Measurements from ENCODE around the gene SMARCD3.

The SMARCD3 gene

DNA sequence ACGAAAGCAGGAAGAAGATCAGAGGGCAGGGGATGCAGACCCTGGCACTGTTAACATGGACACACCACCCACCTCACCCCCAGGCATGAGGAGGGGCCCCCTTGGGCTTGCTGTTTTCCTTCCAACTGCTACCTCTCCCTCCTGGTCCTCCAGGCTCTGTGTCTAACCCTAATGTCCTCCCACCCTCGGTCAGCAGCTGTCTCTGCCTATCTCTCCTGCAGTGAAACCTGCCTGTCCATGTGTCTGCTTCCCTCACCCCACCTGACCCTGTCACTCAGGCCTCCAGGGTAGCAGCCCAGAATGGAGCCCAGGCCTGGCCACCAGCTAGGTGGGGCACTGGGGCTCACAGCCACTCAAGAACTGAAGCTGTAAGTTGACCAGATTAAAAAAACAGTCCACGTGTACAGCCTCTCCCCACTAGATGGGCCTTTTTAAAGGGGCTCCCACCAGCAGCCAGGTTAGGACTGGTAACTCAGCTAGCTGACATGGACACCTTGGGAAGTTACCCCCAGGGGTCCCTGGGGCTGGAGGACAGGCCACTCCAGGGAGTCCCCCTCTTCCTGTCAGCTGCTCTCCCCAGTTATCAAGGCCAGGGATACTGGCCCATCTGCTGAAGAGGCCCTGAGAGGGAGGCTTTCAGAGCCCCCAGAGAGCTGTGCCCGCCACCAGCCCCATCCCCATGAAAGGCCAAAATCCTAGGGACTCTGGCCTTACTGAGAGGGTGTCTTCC, 1.5 kb downstream of the SMARCD3 start:
- no peak for DNase-seq

GRCh38 chr7:151246102-151246850, 2.2 kb downstream of the SMARCD3 start:
- no peak for DNase-seq

DNA sequence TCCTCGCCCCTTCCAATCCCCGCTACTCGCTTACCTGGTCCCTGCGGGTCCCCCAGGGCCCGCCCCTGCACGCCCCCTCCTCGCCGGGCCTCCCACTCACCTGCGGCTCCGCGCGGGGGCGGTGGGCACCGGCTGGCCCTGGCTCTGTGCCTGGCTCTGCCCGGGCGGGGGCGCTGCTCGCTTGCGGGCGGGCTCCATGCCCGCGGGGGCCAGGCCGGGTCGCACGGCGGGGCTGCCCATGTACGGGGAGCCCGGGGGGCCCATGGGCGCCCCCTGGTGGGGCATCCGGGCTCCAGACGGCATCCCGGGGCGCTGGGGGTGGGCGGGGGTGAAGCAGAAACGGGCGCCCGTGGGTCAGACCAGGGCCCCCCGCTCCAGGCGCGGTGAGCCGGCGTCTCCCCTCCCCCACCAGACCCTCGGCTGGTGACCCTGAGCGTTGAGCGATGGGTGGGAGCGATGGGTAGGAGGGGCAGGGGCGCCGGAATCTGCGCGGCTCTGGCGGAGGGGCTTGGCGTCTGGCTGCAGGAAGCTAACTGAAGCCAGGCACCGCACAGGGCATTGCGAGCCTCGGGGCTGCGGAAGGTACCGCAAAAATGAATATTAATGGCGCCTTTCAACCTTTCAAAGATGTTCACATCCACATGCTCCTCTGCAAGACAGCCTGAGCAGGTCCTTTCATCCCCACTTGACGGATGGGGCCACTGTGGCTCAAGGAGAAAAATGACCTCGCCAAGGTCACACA, 3.0 kb downstream of the SMARCD3 start:
- peak in 3 of 4 experiments; percentile 26 to 55 (median 54) for DNase-seq

- no peak for DNase-seq
These were observed 3.6 kb downstream of the SMARCD3 start for GRCh38 chr7:151244841-151245346.

DNA sequence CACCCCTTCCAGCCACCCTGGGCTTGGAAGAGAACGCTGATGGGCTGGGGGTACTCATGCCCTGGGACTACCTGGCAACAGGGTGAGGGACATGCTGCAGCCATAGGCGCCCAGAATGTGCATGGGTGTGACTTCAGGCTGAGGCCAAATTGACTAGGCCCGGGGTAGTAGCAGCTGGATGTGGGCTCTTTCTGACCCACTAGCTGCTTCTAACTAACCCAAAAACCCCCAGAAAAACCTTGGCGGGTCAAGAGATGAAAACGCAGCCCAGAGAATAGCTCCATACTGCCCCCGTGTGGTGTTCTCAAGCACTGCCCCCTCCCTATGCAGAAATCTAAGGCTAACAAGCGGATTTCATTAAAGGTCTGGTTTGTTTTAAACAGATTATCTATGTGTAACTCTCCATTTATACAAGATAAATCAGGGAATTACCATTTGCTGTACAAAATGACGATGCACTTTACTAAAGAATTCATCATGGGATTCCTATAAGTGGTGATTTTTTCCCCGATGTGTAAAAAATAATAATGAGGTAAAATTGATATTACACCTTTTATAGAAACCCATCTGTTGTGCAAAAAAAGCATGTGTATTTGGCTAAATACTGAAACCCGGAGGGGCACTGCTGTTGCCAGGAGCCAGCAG, 4.2 kb downstream of the SMARCD3 start:
- DNase-seq: peak in 1 of 4 experiments; percentile 27

DNA sequence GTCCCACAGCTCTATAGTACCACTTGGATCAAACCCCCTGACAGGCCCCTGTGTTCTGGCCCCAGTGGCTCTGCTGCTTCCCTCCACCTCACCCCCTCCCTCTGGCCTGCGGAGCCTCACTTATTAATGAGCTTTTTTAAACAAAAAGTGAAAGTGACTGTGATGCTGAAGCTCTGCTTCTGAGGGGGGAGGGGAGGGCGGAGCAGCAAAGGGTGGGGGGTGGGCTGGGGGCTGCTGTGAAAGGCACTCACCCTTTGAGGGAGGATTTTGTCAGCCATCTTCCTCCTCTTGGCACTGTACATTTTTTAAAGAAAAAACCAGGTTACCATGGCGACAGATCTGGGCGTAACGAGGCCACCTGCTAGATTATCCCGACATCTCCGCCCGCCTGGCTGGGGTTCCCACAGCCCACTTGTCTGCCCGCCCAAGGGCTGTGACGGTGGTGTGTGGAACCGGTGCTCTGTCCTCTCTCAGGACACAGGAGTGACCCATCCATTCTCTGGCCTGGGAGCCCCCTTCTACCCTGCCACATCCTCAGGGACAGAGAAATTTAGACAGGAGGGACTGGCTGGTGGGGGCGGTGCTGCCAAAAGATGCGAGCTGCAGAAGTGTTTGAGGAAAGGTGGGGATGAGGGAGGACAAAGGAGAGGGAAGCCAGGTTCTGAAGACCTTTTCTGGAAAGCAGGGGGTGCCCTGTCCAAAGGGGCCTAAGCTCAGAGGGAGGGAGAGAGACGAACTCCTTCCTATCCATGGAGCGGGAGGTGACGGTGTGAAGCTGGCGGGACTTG, 4.9 kb downstream of the SMARCD3 start:
- DNase-seq: no peak

DNA sequence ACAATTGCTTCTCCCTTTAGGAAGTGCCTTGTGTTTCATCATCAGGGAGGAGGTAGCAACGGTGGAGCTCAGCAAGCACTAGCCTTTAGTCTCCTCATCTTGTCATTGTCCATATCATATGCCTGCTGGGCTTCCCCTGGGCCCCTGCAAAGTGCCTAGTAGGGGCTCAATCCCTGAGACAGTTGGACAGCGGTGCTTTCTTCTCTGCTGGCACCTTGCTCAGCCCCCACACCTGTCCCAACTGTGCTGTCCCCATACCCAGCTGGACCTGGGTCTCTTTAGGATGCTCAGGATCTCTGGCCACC, 5.5 kb downstream of the SMARCD3 start:
- DNase-seq: no peak

DNA sequence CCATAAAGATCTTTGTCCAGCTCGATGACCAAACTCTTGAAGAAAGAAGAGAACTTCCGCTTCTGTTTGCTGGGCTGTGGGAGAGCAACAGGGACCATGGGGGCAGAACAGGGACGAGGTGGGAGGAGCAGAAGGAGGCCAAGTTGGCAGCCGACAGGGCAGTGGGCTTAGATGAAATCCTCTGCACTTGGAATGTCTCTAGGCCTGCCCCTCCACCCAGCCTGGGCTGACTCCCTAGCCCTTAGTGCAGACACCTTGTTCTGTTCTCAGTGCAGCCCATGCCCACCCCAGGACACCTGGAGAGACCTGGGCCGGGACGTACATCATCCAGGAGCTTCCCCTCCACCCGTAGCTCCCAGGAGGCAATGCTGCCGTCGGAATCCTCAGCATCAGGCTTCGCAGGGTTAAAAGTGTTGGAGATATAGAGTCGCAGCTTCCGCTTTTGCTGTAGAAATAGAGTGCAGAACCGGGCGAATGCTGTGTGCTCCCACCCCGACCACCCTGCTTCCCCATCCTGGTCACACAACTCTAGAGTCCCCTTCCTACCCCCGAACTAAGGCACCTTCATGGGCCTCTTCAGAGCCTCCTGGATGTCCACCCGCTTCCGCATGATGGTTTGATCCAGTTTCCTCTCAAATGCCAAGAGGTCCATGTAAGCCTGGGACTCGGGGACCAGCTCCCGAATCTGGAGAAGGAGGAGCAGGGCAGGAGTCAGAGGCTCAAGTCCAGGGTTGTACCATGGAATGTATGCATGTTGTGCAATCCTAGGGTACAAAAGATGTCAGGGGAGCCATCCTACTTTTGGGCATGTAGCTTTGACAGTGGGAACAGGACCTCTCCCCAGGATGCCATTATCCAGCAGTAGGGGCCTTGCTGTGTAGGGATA, 6.1 kb downstream of the SMARCD3 start:
- no peak for DNase-seq

GRCh38 chr7:151241755-151242096, 6.8 kb downstream of the SMARCD3 start:
- DNase-seq: no peak

DNA sequence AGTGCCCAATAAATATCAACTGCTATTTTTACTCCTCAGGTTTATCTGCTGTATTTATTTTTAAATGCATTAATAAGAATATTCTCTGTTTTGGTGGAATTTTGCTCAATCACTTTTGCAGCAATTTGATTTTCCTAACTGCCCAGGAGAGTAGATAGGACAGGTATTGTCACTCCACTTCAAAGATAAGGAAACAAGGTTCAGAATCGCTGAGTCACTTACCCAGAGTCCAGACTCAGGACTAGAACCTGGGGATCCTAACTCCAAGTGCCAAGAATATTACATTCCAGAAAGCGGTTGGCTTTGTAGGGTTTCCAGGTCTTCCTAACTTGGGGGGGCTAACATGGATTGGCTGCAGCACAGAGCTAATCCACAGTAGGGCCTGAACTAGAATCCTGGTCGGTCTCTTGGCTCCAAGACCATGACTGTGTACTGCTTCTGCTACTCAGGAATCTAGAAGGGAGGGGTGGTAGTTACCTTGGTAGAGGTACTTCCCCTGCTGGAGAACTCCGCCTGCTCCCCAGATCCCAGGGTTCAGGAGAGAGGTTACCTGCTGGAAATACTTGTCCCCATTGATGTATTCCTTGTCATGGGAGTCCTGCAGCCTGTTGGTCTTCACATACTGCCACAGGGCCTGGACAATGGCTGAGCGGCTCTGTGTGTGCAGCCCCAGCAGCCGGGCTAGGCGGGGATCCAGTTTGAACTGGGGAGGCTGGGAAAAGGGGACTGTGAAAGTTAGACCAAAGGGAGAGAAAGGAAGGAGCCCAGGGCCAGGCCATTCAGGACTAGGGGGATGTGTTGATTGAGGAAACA, 7.3 kb downstream of the SMARCD3 start:
- no peak for DNase-seq

DNA sequence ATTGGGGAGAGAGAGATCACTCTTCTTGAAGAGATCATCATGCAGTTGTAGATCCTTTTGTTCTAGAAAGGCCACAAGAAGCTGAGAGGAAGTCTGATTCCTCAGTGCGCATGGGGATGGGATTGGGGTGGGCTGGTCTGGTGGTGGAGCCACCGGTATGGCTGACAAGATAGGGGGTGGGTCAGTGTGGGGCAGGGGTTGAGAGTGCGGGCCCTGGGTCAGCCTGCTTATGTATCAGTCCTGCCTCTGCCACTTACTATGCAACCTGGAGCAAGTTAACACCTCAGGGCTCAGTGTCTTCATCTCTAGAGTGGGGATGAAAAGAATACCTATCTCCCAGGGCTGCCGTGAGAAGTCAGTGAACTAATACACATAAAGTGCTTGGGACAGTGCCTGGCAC, 8.0 kb downstream of the SMARCD3 start:
- DNase-seq: no peak

DNA sequence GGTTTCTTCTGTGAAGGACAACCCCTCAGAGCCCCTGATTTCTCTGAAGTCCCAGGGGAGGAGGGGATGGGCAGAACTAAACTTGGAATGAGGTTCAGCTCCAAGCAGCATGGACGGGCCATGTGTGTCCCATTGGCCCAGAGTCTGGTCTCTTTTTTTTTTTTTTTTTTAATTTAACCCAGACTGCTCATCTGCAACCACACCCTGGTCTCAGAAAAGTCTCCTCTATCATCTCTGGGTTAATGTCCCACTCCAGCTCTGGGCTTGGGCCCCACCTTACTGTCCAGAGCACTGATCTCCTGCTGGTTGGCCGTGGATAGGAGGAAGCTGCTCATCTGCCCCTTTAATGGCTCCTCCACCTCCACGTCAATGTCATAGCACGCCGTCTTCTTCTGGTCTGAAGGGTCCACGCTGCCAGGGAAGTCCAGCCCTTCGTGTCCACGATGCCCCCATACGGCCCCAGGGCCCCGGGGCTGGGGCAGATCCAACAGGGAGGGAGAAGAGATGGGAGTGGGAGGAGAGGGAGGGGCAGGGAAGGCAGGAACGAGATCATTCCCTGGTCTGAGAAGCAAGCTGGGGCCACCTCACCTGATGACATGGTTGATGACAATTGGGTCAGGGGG, 8.5 kb downstream of the SMARCD3 start:
- no peak for DNase-seq

DNA sequence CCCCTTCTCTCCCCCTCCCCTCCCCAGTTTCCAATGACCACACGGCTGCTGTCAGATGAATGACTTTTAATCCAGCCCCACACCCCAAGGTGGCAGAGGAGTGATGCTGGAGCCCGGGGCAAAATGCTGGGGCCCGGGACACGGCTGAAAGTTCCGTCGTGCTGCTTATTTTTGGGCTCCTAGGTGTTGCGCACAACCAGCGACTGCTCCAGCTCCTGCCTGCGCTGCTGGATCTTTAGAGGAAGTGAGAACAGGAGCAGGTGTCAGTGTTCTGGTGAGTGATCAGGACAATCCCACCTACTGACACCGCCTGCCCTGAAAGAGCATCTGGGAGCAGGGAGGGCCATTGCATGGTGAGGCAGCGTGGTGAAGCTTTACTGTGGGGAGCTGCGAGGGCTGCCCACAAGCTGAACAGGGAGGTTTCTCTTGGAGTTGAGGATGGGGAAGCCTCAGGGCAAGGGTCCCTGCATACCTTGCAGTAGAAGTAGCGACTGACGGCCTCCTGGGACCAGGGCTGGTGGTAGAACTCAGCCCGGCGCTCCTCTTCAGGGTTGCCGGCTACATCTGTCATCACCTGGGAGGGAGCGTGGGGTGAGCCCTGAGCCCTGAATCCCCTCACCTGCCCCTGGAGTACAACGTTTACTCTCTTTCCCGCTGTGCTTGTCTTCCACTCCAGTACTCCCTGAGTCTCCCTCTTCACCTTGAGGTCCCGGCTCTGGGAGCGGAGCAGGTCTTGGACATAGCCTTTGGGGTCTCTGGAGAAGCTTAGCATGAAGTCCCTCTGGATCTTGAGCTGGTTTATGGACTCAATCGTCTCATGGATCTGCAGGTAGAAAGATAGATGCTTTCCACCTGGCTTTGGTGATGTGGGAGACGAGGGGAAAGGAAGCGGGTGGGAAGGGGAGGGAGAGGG, 9.3 kb downstream of the SMARCD3 start:
- DNase-seq: no peak

DNA sequence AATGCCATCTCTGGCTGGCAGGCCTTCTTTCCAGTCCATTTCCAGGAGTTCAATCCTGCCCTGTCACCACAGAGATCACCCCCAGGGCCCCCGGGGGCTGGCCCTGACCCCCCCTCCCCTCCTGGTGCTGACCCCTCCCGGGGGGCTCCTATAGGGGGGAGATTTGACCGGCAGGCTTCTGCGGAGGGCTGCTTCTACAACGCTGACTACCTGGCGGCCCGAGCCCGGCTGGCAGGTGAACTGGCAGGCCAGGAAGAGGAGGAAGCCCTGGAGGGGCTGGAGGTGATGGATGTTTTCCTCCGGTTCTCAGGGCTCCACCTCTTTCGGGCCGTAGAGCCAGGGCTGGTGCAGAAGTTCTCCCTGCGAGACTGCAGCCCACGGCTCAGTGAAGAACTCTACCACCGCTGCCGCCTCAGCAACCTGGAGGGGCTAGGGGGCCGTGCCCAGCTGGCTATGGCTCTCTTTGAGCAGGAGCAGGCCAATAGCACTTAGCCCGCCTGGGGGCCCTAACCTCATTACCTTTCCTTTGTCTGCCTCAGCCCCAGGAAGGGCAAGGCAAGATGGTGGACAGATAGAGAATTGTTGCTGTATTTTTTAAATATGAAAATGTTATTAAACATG, 10.2 kb downstream of the SMARCD3 start:
- DNase-seq: no peak

GRCh38 chr7:151237244-151238189, 11.0 kb downstream of the SMARCD3 start:
- DNase-seq: no peak

- no peak for DNase-seq
These were observed 12.1 kb downstream of the SMARCD3 start for GRCh38 chr7:151236406-151236805.

DNA sequence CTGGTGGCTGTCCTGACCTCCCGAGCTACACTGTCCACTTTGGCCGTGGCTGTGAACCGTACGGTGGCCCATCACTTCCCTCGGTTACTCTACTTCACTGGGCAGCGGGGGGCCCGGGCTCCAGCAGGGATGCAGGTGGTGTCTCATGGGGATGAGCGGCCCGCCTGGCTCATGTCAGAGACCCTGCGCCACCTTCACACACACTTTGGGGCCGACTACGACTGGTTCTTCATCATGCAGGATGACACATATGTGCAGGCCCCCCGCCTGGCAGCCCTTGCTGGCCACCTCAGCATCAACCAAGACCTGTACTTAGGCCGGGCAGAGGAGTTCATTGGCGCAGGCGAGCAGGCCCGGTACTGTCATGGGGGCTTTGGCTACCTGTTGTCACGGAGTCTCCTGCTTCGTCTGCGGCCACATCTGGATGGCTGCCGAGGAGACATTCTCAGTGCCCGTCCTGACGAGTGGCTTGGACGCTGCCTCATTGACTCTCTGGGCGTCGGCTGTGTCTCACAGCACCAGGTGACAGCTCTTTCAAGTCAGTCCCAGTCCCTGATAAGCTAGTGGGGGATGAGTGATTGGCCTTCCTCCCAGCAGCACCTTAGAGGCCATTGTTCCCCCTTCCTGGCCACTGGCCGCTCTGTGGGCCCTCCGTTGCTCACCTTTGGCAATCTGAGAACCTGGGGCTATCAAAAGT, 13.3 kb downstream of the SMARCD3 start:
- DNase-seq: no peak

Measured in activated CD4-positive, CD25-positive, alpha-beta regulatory T cell (primary cell).